GM18520 (cell line): Measurements from ENCODE around the gene CEP250.
"Not testable (repeated sequence)": the region's sequence is repeated elsewhere in the genome, so short reads cannot be mapped to it uniquely, and the experiment has no call there.

ENCODE experiments used
- ATAC-seq: cut with Tn5 transposase; IDR thresholded peaks from one replicate; pipeline ENCODE4 v1.9.1; 2021; ENCODE audit not compliant: unreplicated experiment

CEP250 gene

GRCh38 chr20:35523298-35523888, 68.0 kb downstream of the CEP250 start:
- no peak for ATAC-seq

GRCh38 chr20:35525639-35526038, 70.2 kb downstream of the CEP250 start:
- no peak for ATAC-seq

GRCh38 chr20:35527122-35527769, 71.8 kb downstream of the CEP250 start:
- no peak for ATAC-seq

- ATAC-seq = no peak
Measured at GRCh38 chr20:35529552-35529951, 74.2 kb downstream of the CEP250 start, which contains the start of gene C20orf173. C20orf173 (minus strand) TSS chr20:35529652; CDS start chr20:35529373, 279 bp downstream.

- ATAC-seq = no peak
Measured at GRCh38 chr20:35539756-35540212, 84.4 kb downstream of the CEP250 start.

GRCh38 chr20:35541118-35541782, 85.9 kb downstream of the CEP250 start:
- no peak for ATAC-seq

- peak; percentile 90 for ATAC-seq
Measured at GRCh38 chr20:35541783-35542662, 86.6 kb downstream of the CEP250 start, which contains the start of gene ERGIC3. ERGIC3 (plus strand) TSS chr20:35542078; CDS start chr20:35542098, 20 bp downstream.

GRCh38 chr20:35542990-35543389, 87.6 kb downstream of the CEP250 start:
- no peak for ATAC-seq

- no peak for ATAC-seq
Measured at GRCh38 chr20:35544436-35544835, 89.0 kb downstream of the CEP250 start.

GRCh38 chr20:35544941-35545340, 89.5 kb downstream of the CEP250 start:
- ATAC-seq = not testable (repeated sequence)

- no peak for ATAC-seq
Measured at GRCh38 chr20:35546127-35546526, 90.7 kb downstream of the CEP250 start.

GRCh38 chr20:35547329-35547728, 91.9 kb downstream of the CEP250 start:
- ATAC-seq = no peak

GRCh38 chr20:35551503-35551902, 96.1 kb downstream of the CEP250 start:
- no peak for ATAC-seq

GRCh38 chr20:35552914-35553313, 97.5 kb downstream of the CEP250 start:
- no peak for ATAC-seq

GRCh38 chr20:35555461-35555860, 100.1 kb downstream of the CEP250 start:
- ATAC-seq = not testable (repeated sequence)

GRCh38 chr20:35555951-35556645, 100.7 kb downstream of the CEP250 start:
- ATAC-seq = no peak

- no peak for ATAC-seq
Measured at GRCh38 chr20:35556871-35557270, 101.5 kb downstream of the CEP250 start.

- ATAC-seq = no peak
Measured at GRCh38 chr20:35558451-35558850, 103.1 kb downstream of the CEP250 start.

- no peak for ATAC-seq
Measured at GRCh38 chr20:35559042-35559693, 103.8 kb downstream of the CEP250 start.

- ATAC-seq = no peak
Measured at GRCh38 chr20:35560105-35560511, 104.7 kb downstream of the CEP250 start.
